IMR-90 (cell line): ENCODE data around the gene SLC6A12. TPM values are rescaled to one million over a fixed set of nuclear protein-coding genes. Genes with fewer than 3 reads are reported as not detected.

Experiments used
- ATAC-seq: fragments of 200-7000 bp; cut with Tn5 transposase; 2 replicates; pipeline ENCODE4 v1.9.1; 2020; ENCODE audit warnings: low read depth, mild to moderate bottlenecking, moderate library complexity
- BruUV-seq: library from RNA; stranded (reverse); fragments of 400-500 nt; replicated peaks from 2 replicates; lab custom pipeline; 2021; lab: Mats Ljungman, UMichigan
- CTCF ChIA-PET: fragments of 300-600 bp; formaldehyde crosslinking; extraction: SDS; loops from one replicate; lab custom pipeline; 2021; ENCODE audit warnings: antibody characterized with exemption; lab: Yijun Ruan, JAX
- POLR2A ChIA-PET: fragments of 300-600 bp; sonication (Branson Sonifier 250); formaldehyde crosslinking; loops from one replicate; lab custom pipeline; 2022; ENCODE audit warnings: antibody characterized with exemption; ENCODE audit not compliant: unreplicated experiment; lab: Charles Lee
- DNase-seq: peaks from one replicate; pipeline ENCODE4 v3.0.0; 2013
- H2AFZ ChIP-seq: replicated peaks from 2 replicates; pipeline ENCODE3; 2013; ENCODE audit warnings: low read length, mild to moderate bottlenecking; ENCODE audit not compliant: poor library complexity
- H2AK5ac ChIP-seq: 2 replicates; pipeline ENCODE4 v1.6.1; 2013; ENCODE audit warnings: low read depth, low read length, inconsistent platforms
- H2AK9ac ChIP-seq: replicated peaks from 2 replicates; pipeline ENCODE3; 2013; ENCODE audit warnings: mild to moderate bottlenecking, low read depth, low read length, moderate library complexity; ENCODE audit not compliant: poor library complexity
- H2BK120ac ChIP-seq: 2 replicates; pipeline ENCODE4 v1.6.1; 2013; ENCODE audit warnings: low read depth, low read length, inconsistent platforms
- H2BK15ac ChIP-seq: 3 replicates; pipeline ENCODE4 v1.6.1; 2013; ENCODE audit warnings: low read depth, low read length, inconsistent platforms
- H2BK20ac ChIP-seq: 2 replicates; pipeline ENCODE4 v1.6.1; 2013; ENCODE audit warnings: low read depth, mild to moderate bottlenecking, inconsistent platforms, low read length, moderate library complexity
- H2BK5ac ChIP-seq: 2 replicates; pipeline ENCODE4 v1.6.1; 2013; ENCODE audit warnings: mild to moderate bottlenecking, low read depth, low read length, inconsistent platforms; ENCODE audit not compliant: poor library complexity, severe bottlenecking
- H3K14ac ChIP-seq: replicated peaks from 2 replicates; pipeline ENCODE4 v1.6.1; 2013; ENCODE audit warnings: low read depth, low read length, inconsistent platforms
- H3K18ac ChIP-seq: 2 replicates; pipeline ENCODE4 v1.6.1; 2013; ENCODE audit warnings: low read depth, low read length, control low read depth
- H3K23ac ChIP-seq: 2 replicates; pipeline ENCODE4 v1.6.1; 2013; ENCODE audit warnings: low read depth, low read length, inconsistent platforms
- H3K27ac ChIP-seq: 2 replicates; pipeline ENCODE4 v1.5.1; 2013; ENCODE audit warnings: mild to moderate bottlenecking, control low read depth, low read length; ENCODE audit not compliant: insufficient read depth
- H3K27me3 ChIP-seq: 2 replicates; pipeline ENCODE4 v1.6.1; 2013; ENCODE audit warnings: low read length; ENCODE audit not compliant: control insufficient read depth, insufficient read depth
- H3K36me3 ChIP-seq: 2 replicates; pipeline ENCODE4 v1.6.1; 2013; ENCODE audit warnings: low read length, mixed read lengths; ENCODE audit not compliant: control insufficient read depth, insufficient read depth
- H3K4ac ChIP-seq: 2 replicates; pipeline ENCODE4 v1.6.1; 2013; ENCODE audit warnings: low read depth, low read length, inconsistent platforms
- H3K4me1 ChIP-seq: 2 replicates; pipeline ENCODE4 v1.6.1; 2013; ENCODE audit warnings: low read length, mixed read lengths; ENCODE audit not compliant: control insufficient read depth, insufficient read depth
- H3K4me2 ChIP-seq: 2 replicates; pipeline ENCODE4 v1.6.1; 2013; ENCODE audit warnings: low read depth, mild to moderate bottlenecking, control low read depth, low read length, moderate library complexity
- H3K4me3 ChIP-seq: 2 replicates; pipeline ENCODE4 v1.5.1; 2013; ENCODE audit warnings: low read depth, mild to moderate bottlenecking, control low read depth, low read length, moderate library complexity; ENCODE audit not compliant: insufficient read depth
- H3K56ac ChIP-seq: 2 replicates; pipeline ENCODE4 v1.6.1; 2013; ENCODE audit warnings: low read length, inconsistent platforms; ENCODE audit not compliant: insufficient read depth; ENCODE audit errors: extremely low read depth
- H3K79me1 ChIP-seq, 2 experiments: 2 replicates each; pipeline ENCODE4 v1.6.1; 2013; ENCODE audit warnings: low read length in 2 of 2, inconsistent platforms in 1 of 2, low read depth in 1 of 2
- H3K9ac ChIP-seq: 2 replicates; pipeline ENCODE4 v1.6.1; 2013; ENCODE audit warnings: low read depth, low read length, control low read depth
- H3K9me1 ChIP-seq: 2 replicates; pipeline ENCODE4 v1.6.1; 2013; ENCODE audit warnings: low read length, inconsistent platforms; ENCODE audit not compliant: insufficient read depth
- H3K9me3 ChIP-seq: 2 replicates; pipeline ENCODE4 v1.6.1; 2013; ENCODE audit warnings: low read length; ENCODE audit not compliant: control insufficient read depth, insufficient read depth
- H4K20me1 ChIP-seq: 2 replicates; pipeline ENCODE4 v1.6.1; 2013; ENCODE audit warnings: low read length, inconsistent platforms; ENCODE audit not compliant: insufficient read depth
- H4K5ac ChIP-seq: 2 replicates; pipeline ENCODE4 v1.6.1; 2013; ENCODE audit warnings: mild to moderate bottlenecking, low read depth, low read length, control low read depth
- H4K8ac ChIP-seq, 2 experiments: 2 replicates each; pipeline ENCODE4 v1.6.1; 2013; ENCODE audit warnings: low read depth in 2 of 2, low read length in 2 of 2, control low read depth in 1 of 2, inconsistent platforms in 1 of 2
- H4K91ac ChIP-seq: 2 replicates; pipeline ENCODE4 v1.6.1; 2013; ENCODE audit warnings: low read depth, low read length, inconsistent platforms; ENCODE audit not compliant: insufficient read depth
- CEBPB ChIP-seq: IDR thresholded peaks from 2 replicates; pipeline ENCODE4 v1.6.1; 2012; ENCODE audit warnings: low read depth, low read length, improper control_type of control experiment
- CHD1 ChIP-seq: IDR thresholded peaks from 2 replicates; pipeline ENCODE4 v1.6.1; 2012; ENCODE audit warnings: low read depth, low read length, improper control_type of control experiment
- FOS ChIP-seq: fragments of 150-350 bp; IDR thresholded peaks from 2 replicates; pipeline ENCODE4 v1.6.1; 2016; ENCODE audit warnings: low read depth, low read length
- MAFK ChIP-seq: IDR thresholded peaks from 2 replicates; pipeline ENCODE4 v1.6.1; 2012; ENCODE audit warnings: low read depth, low read length, improper control_type of control experiment
- MAZ ChIP-seq: IDR thresholded peaks from 2 replicates; pipeline ENCODE4 v1.6.1; 2012; ENCODE audit warnings: low read depth, mild to moderate bottlenecking, low read length, improper control_type of control experiment, moderate library complexity, borderline replicate concordance
- NFE2L2 ChIP-seq: fragments of 150-350 bp; IDR thresholded peaks from 2 replicates; pipeline ENCODE4 v1.6.1; 2016; ENCODE audit warnings: low read depth, mild to moderate bottlenecking, low read length
- POLR2A ChIP-seq: IDR thresholded peaks from 2 replicates; pipeline ENCODE4 v1.6.1; 2012; ENCODE audit warnings: mild to moderate bottlenecking, low read depth, low read length
- RCOR1 ChIP-seq: IDR thresholded peaks from 2 replicates; pipeline ENCODE4 v1.6.1; 2012; ENCODE audit warnings: mild to moderate bottlenecking, low read length, improper control_type of control experiment; ENCODE audit not compliant: insufficient replicate concordance
- RFX5 ChIP-seq: IDR thresholded peaks from 2 replicates; pipeline ENCODE4 v1.8.0; 2012; ENCODE audit warnings: low read depth, mild to moderate bottlenecking, low read length, moderate library complexity
- WGBS, 2 experiments: methylation state at CpG; one replicate each; pipeline versions ENCODE4 v1.1.5 to v1.1.7; 2013; ENCODE audit warnings: missing lambda C conversion rate in 2 of 2; ENCODE audit not compliant: insufficient read length in 1 of 2; ENCODE audit errors: extremely low coverage in 2 of 2; 5-methylcytosine and 5-hydroxymethylcytosine counted together
- dilution Hi-C: fragments of 300-500 bp; cut with HindIII; formaldehyde crosslinking; loops from one replicate; pipeline ENCODE4 v1.14.3; 2018; ENCODE audit warnings: low sequenced_read_pairs; ENCODE audit not compliant: unreplicated experiment
- in situ Hi-C: fragments of 300-500 bp; cut with MboI; formaldehyde crosslinking; loops from 3 replicates; pipeline ENCODE4 v1.14.3; 2019; ENCODE audit warnings: low sequenced_read_pairs, inconsistent platforms, mixed read lengths
- intact Hi-C: fragments of 100-400 bp; cut with micrococcal nuclease; formaldehyde crosslinking; loops from 2 replicates; pipeline ENCODE4 v1.10.0; 2022
- polyA plus RNA-seq, 3 experiments: library from polyadenylated mRNA; depleted of rRNA; stranded (reverse); fragments of >200 nt; gene quantifications; 2 replicates each; pipeline ENCODE4 v1.2.3, GENCODE V29; 2012; ENCODE audit warnings: low replicate concordance in 1 of 3
- total RNA-seq: library from RNA; depleted of rRNA; stranded (reverse); fragments of >200 nt; gene quantifications from 2 replicates; pipeline ENCODE4 v1.2.3, GENCODE V29; 2012
- TF ChIP-seq, protein P1 (sequence below): fragments of 150-350 bp; IDR thresholded peaks from 2 replicates; pipeline ENCODE4 v1.6.1; 2016; ENCODE audit warnings: low read depth, mild to moderate bottlenecking, low read length, moderate library complexity, borderline replicate concordance
- TF ChIP-seq, protein P2 (sequence below): fragments of 150-350 bp; IDR thresholded peaks from 2 replicates; pipeline ENCODE4 v1.6.1; 2017; ENCODE audit warnings: mild to moderate bottlenecking, antibody characterized with exemption, low read length, low read depth

Gene SLC6A12
- total and polyA plus RNA-seq, 2 of the 4 experiments (the other 2 are of a cell fraction): not detected

DNA sequence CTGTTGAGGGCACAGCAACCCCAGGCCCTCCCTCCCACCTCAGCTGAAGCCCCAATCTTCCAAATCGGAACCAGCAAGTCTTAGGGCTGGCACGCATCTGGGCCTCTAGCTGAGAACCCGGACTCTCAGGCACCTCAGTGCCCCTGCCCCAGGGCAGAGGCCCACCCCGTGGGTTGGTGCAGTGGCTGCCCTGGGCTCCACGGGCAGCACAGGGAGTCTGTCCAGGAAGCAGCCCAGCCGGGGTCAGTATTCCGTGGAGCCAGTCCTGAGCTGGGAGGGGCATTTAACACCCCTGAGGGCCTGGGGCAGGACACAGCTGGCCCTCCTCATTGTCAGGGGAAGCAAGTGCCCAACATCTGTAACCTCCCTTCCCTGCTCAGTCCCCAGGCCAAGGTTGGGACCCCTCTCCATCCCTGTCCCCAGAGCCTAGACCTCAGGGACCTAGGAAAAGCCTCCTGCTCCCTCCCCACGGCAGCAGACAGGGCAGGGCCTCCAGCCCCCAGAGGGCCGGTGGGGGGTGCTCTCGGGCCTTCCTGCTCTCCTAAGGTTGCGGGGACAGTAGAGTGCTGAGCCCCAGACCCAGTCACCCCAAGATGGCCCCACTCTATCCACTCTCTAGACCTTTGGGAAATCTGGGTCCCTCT is 36.5 kb downstream of the SLC6A12 start:
- peaks cover 28% of the 10 kb centered on the region for H3K4me1 ChIP-seq
- peak overlapping the region; percentile 62 for H2BK5ac ChIP-seq
- no peaks in the 10 kb centered on the region; the same call in 1 of the 2 replicates for H3K27me3 ChIP-seq
- H3K4ac ChIP-seq: peak overlapping the region; percentile 92
- peaks cover 0 to 7% of the 10 kb centered on the region in 2 experiments; a peak in 1 of 4 replicates for H3K79me1 ChIP-seq
- H4K5ac ChIP-seq: 0 out of 2 replicates have a peak overlapping the region, but pooled peaks have one; percentile 20
- intact Hi-C loops (no loop called here), dilution Hi-C loops (no loop called here), in situ Hi-C loops (no loop called here)
- peak overlapping the region; percentile 86 for H2AK5ac ChIP-seq
- H2AK9ac ChIP-seq: peak overlapping the region; percentile 81
- no peak overlapping the region for H3K9ac ChIP-seq
- no peak for TF ChIP-seq RFX5
- TF ChIP-seq, protein P1, sequence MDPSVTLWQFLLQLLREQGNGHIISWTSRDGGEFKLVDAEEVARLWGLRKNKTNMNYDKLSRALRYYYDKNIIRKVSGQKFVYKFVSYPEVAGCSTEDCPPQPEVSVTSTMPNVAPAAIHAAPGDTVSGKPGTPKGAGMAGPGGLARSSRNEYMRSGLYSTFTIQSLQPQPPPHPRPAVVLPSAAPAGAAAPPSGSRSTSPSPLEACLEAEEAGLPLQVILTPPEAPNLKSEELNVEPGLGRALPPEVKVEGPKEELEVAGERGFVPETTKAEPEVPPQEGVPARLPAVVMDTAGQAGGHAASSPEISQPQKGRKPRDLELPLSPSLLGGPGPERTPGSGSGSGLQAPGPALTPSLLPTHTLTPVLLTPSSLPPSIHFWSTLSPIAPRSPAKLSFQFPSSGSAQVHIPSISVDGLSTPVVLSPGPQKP: no peak
- no peak for TF ChIP-seq MAFK
- TF ChIP-seq POLR2A: no peak
- TF ChIP-seq CEBPB: no peak
- TF ChIP-seq, protein P2, sequence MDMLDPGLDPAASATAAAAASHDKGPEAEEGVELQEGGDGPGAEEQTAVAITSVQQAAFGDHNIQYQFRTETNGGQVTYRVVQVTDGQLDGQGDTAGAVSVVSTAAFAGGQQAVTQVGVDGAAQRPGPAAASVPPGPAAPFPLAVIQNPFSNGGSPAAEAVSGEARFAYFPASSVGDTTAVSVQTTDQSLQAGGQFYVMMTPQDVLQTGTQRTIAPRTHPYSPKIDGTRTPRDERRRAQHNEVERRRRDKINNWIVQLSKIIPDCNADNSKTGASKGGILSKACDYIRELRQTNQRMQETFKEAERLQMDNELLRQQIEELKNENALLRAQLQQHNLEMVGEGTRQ: no peak
- TF ChIP-seq CHD1: no peak
- no peak for TF ChIP-seq RCOR1
- no peak for TF ChIP-seq NFE2L2
- TF ChIP-seq FOS: no peak
- no peak for TF ChIP-seq MAZ
- peak overlapping the region; percentile 42; the same call in 1 of the 2 replicates for H3K18ac ChIP-seq
- no TSS peak for BruUV-seq
- H3K9me1 ChIP-seq: peaks cover 32% of the 10 kb centered on the region
- H4K20me1 ChIP-seq: no peaks in the 10 kb centered on the region
- no peak overlapping the region for H3K56ac ChIP-seq
- peak overlapping the region; percentile 91 for H3K14ac ChIP-seq
- DNase-seq (no peak), ATAC-seq (no peak)
- H3K27ac ChIP-seq: no peak overlapping the region; the same call in 1 of the 2 replicates
- no peaks in the 10 kb centered on the region for H3K36me3 ChIP-seq
- H3K4me2 ChIP-seq: no peak overlapping the region
- H2BK20ac ChIP-seq: peak overlapping the region; percentile 91; the same call in 1 of the 2 replicates
- H2AFZ ChIP-seq: peak overlapping the region; percentile 93
- peak overlapping the region; percentile 54; the same call in 1 of the 2 replicates for H3K23ac ChIP-seq
- H4K8ac ChIP-seq: peak overlapping the region in 1 of 2 experiments; percentile 88; a peak in 3 of 4 replicates
- peak overlapping the region; percentile 92 for H2BK120ac ChIP-seq
- ChIA-PET CTCF (no interaction called here), POLR2A (no interaction called here)
- peak overlapping the region; percentile 50 for H4K91ac ChIP-seq
- peak overlapping the region; percentile 73; the same call in 2 of the 3 replicates for H2BK15ac ChIP-seq
- H3K4me3 ChIP-seq: no peak overlapping the region
- no peaks in the 10 kb centered on the region for H3K9me3 ChIP-seq
- 29% methylated on average over 2 of the region's 11 CpGs; no CpG with 5 or more reads in 1 of the 2 experiments for WGBS, 2 experiments
